Measurements from ENCODE around the gene JAKMIP3.
"Not testable (repeated sequence)": the region's sequence is repeated elsewhere in the genome, so short reads cannot be mapped to it uniquely, and the experiment has no call there.

The JAKMIP3 gene

GRCh38 chr10:132093236-132093635 lies 27.5 kb downstream of the JAKMIP3 start:
- H3K27me3 ChIP-seq (ENCODE audit: insufficient read depth, low read length, poor library complexity); H3K36me3 ChIP-seq (ENCODE audit: control insufficient read depth, insufficient read depth, low read length); H3K9ac ChIP-seq (ENCODE audit: low read length); H3K18ac ChIP-seq (ENCODE audit: low read length); H3K4me2 ChIP-seq (ENCODE audit: low read length); H3K4me1 ChIP-seq (ENCODE audit: control insufficient read depth, low read depth, low read length); H3K79me1 ChIP-seq (ENCODE audit: low read length); DNase-seq; H2BK120ac ChIP-seq (ENCODE audit: low read depth, low read length); H3K79me2 ChIP-seq (ENCODE audit: control insufficient read depth, insufficient read depth, low read length); H2BK5ac ChIP-seq (ENCODE audit: low read length); H4K8ac ChIP-seq (ENCODE audit: low read depth, low read length); H3K27ac ChIP-seq (ENCODE audit: low read depth, low read length); H3K23ac ChIP-seq (ENCODE audit: low read length); H4K5ac ChIP-seq (ENCODE audit: low read length); H2BK15ac ChIP-seq (replicated peaks; ENCODE audit: low read depth); H3K56ac ChIP-seq (ENCODE audit: low read length); H3K4ac ChIP-seq (ENCODE audit: low read depth, low read length); H2AK5ac ChIP-seq (ENCODE audit: low read length); H3K4me3 ChIP-seq (ENCODE audit: low read length): not testable (repeated sequence)
- WGBS (ENCODE audit: extremely low coverage, insufficient coverage, low lambda C conversion rate): no CpG with 5 or more reads among the region's 10 CpGs

- no peak overlapping the region for H3K27ac ChIP-seq (ENCODE audit: low read depth, low read length)
- no peak overlapping the region for H3K9ac ChIP-seq (ENCODE audit: low read length)
- H4K8ac ChIP-seq (ENCODE audit: low read depth, low read length): no peak overlapping the region
- H3K27me3 ChIP-seq (ENCODE audit: insufficient read depth, low read length, poor library complexity): no peaks in the 10 kb centered on the region
- no peaks in the 10 kb centered on the region for H3K79me1 ChIP-seq (ENCODE audit: low read length)
- no peaks in the 10 kb centered on the region for H3K4me1 ChIP-seq (ENCODE audit: control insufficient read depth, low read depth, low read length)
- no peak for DNase-seq
- H3K79me2 ChIP-seq (ENCODE audit: control insufficient read depth, insufficient read depth, low read length): no peaks in the 10 kb centered on the region
- H3K4me3 ChIP-seq (ENCODE audit: low read length): no peak overlapping the region
- no peak overlapping the region for H3K4me2 ChIP-seq (ENCODE audit: low read length)
- no peak overlapping the region for H2AK5ac ChIP-seq (ENCODE audit: low read length)
- H3K23ac ChIP-seq (ENCODE audit: low read length): no peak overlapping the region
- no peak overlapping the region for H3K56ac ChIP-seq (ENCODE audit: low read length)
- no peak overlapping the region for H2BK15ac ChIP-seq (replicated peaks; ENCODE audit: low read depth)
- H4K5ac ChIP-seq (ENCODE audit: low read length): no peak overlapping the region
- H2BK5ac ChIP-seq (ENCODE audit: low read length): no peak overlapping the region
- WGBS (ENCODE audit: extremely low coverage, insufficient coverage, low lambda C conversion rate): no CpG with 5 or more reads among the region's 9 CpGs
- H3K36me3 ChIP-seq (ENCODE audit: control insufficient read depth, insufficient read depth, low read length): no peaks in the 10 kb centered on the region
- H2BK120ac ChIP-seq (ENCODE audit: low read depth, low read length): no peak overlapping the region
- H3K4ac ChIP-seq (ENCODE audit: low read depth, low read length): no peak overlapping the region
- H3K18ac ChIP-seq (ENCODE audit: low read length): no peak overlapping the region
Measured at GRCh38 chr10:132094581-132095234, 29.0 kb downstream of the JAKMIP3 start.

- WGBS (ENCODE audit: extremely low coverage, insufficient coverage, low lambda C conversion rate): no CpG with 5 or more reads among the region's 12 CpGs
- no peak for DNase-seq
- Histone ChIP-seq H3K23ac (ENCODE audit: low read length) (no peak overlapping the region), H2BK15ac (replicated peaks; ENCODE audit: low read depth) (no peak overlapping the region), H4K8ac (ENCODE audit: low read depth, low read length) (no peak overlapping the region), H3K79me1 (ENCODE audit: low read length) (no peaks in the 10 kb centered on the region), H3K4me2 (ENCODE audit: low read length) (no peak overlapping the region), H3K4me1 (ENCODE audit: control insufficient read depth, low read depth, low read length) (no peaks in the 10 kb centered on the region), H3K56ac (ENCODE audit: low read length) (no peak overlapping the region), H3K27ac (ENCODE audit: low read depth, low read length) (no peak overlapping the region), H3K4me3 (ENCODE audit: low read length) (no peak overlapping the region), H3K27me3 (ENCODE audit: insufficient read depth, low read length, poor library complexity) (no peaks in the 10 kb centered on the region), H2AK5ac (ENCODE audit: low read length) (no peak overlapping the region), H4K5ac (ENCODE audit: low read length) (no peak overlapping the region), H2BK120ac (ENCODE audit: low read depth, low read length) (no peak overlapping the region), H3K79me2 (ENCODE audit: control insufficient read depth, insufficient read depth, low read length) (no peaks in the 10 kb centered on the region), H3K36me3 (ENCODE audit: control insufficient read depth, insufficient read depth, low read length) (no peaks in the 10 kb centered on the region), H2BK5ac (ENCODE audit: low read length) (no peak overlapping the region), H3K9ac (ENCODE audit: low read length) (no peak overlapping the region), H3K18ac (ENCODE audit: low read length) (no peak overlapping the region), H3K4ac (ENCODE audit: low read depth, low read length) (no peak overlapping the region)
Measured at GRCh38 chr10:132095403-132096113, 29.8 kb downstream of the JAKMIP3 start.

GRCh38 chr10:132096223-132096622 lies 30.5 kb downstream of the JAKMIP3 start:
- Histone ChIP-seq H2AK5ac (ENCODE audit: low read length) (no peak overlapping the region), H3K18ac (ENCODE audit: low read length) (no peak overlapping the region), H3K56ac (ENCODE audit: low read length) (no peak overlapping the region), H2BK120ac (ENCODE audit: low read depth, low read length) (no peak overlapping the region), H3K27me3 (ENCODE audit: insufficient read depth, low read length, poor library complexity) (no peaks in the 10 kb centered on the region), H3K36me3 (ENCODE audit: control insufficient read depth, insufficient read depth, low read length) (no peaks in the 10 kb centered on the region), H3K27ac (ENCODE audit: low read depth, low read length) (no peak overlapping the region), H3K79me1 (ENCODE audit: low read length) (no peaks in the 10 kb centered on the region), H4K8ac (ENCODE audit: low read depth, low read length) (no peak overlapping the region), H3K4me2 (ENCODE audit: low read length) (no peak overlapping the region), H3K23ac (ENCODE audit: low read length) (no peak overlapping the region), H3K9ac (ENCODE audit: low read length) (no peak overlapping the region), H2BK15ac (replicated peaks; ENCODE audit: low read depth) (no peak overlapping the region), H2BK5ac (ENCODE audit: low read length) (no peak overlapping the region), H3K4me1 (ENCODE audit: control insufficient read depth, low read depth, low read length) (no peaks in the 10 kb centered on the region), H4K5ac (ENCODE audit: low read length) (no peak overlapping the region), H3K79me2 (ENCODE audit: control insufficient read depth, insufficient read depth, low read length) (no peaks in the 10 kb centered on the region), H3K4me3 (ENCODE audit: low read length) (no peak overlapping the region), H3K4ac (ENCODE audit: low read depth, low read length) (no peak overlapping the region)
- no CpG with 5 or more reads among the region's 6 CpGs for WGBS (ENCODE audit: extremely low coverage, insufficient coverage, low lambda C conversion rate)
- no peak for DNase-seq

GRCh38 chr10:132096863-132097478 lies 31.2 kb downstream of the JAKMIP3 start:
- no peak overlapping the region for H3K4me2 ChIP-seq (ENCODE audit: low read length)
- H3K36me3 ChIP-seq (ENCODE audit: control insufficient read depth, insufficient read depth, low read length): no peaks in the 10 kb centered on the region
- no peak overlapping the region for H2AK5ac ChIP-seq (ENCODE audit: low read length)
- no peak overlapping the region for H3K4ac ChIP-seq (ENCODE audit: low read depth, low read length)
- H2BK120ac ChIP-seq (ENCODE audit: low read depth, low read length): no peak overlapping the region
- no peak overlapping the region for H3K4me3 ChIP-seq (ENCODE audit: low read length)
- H2BK15ac ChIP-seq (replicated peaks; ENCODE audit: low read depth): no peak overlapping the region
- no peak overlapping the region for H3K23ac ChIP-seq (ENCODE audit: low read length)
- no peak overlapping the region for H3K56ac ChIP-seq (ENCODE audit: low read length)
- DNase-seq: no peak
- no peak overlapping the region for H4K5ac ChIP-seq (ENCODE audit: low read length)
- H3K79me1 ChIP-seq (ENCODE audit: low read length): no peaks in the 10 kb centered on the region
- no peak overlapping the region for H3K27ac ChIP-seq (ENCODE audit: low read depth, low read length)
- H3K4me1 ChIP-seq (ENCODE audit: control insufficient read depth, low read depth, low read length): no peaks in the 10 kb centered on the region
- no peaks in the 10 kb centered on the region for H3K27me3 ChIP-seq (ENCODE audit: insufficient read depth, low read length, poor library complexity)
- no peak overlapping the region for H3K18ac ChIP-seq (ENCODE audit: low read length)
- H4K8ac ChIP-seq (ENCODE audit: low read depth, low read length): no peak overlapping the region
- H3K9ac ChIP-seq (ENCODE audit: low read length): no peak overlapping the region
- no peaks in the 10 kb centered on the region for H3K79me2 ChIP-seq (ENCODE audit: control insufficient read depth, insufficient read depth, low read length)
- H2BK5ac ChIP-seq (ENCODE audit: low read length): no peak overlapping the region
- no CpG with 5 or more reads among the region's 22 CpGs for WGBS (ENCODE audit: extremely low coverage, insufficient coverage, low lambda C conversion rate)

Data from mesendoderm (in vitro differentiated cells).